ENCODE results near the gene NFASC. TPM values are rescaled to one million over a fixed set of nuclear protein-coding genes. Genes with fewer than 3 reads are reported as not detected.

NFASC gene
- total RNA-seq, 1 experiment from 2014 or later = 23.6 TPM

- H3K4me3 ChIP-seq (ENCODE audit: insufficient read depth, low read depth, low read length) = no peak overlapping the region
Measured at GRCh38 chr1:205030241-205030640, 159.6 kb downstream of the NFASC start.

GRCh38 chr1:205030896-205031295 lies 160.2 kb downstream of the NFASC start:
- Histone ChIP-seq H3K27me3 (ENCODE audit: control insufficient read depth, insufficient read depth, low read length) (peaks cover 4% of the 10 kb centered on the region; the same call in 1 of the 2 replicates), H3K4me3 (ENCODE audit: insufficient read depth, low read depth, low read length) (no peak overlapping the region), H3K36me3 (replicated peaks; ENCODE audit: control insufficient read depth, insufficient read depth, low read length) (no peaks in the 10 kb centered on the region)
- DNase-seq = peak; percentile 74

More at GRCh38 chr1:205030241-205030640, 159.6 kb downstream of the NFASC start:
- Histone ChIP-seq H3K27me3 (ENCODE audit: control insufficient read depth, insufficient read depth, low read length) (peaks cover 4% of the 10 kb centered on the region; the same call in 1 of the 2 replicates), H3K36me3 (replicated peaks; ENCODE audit: control insufficient read depth, insufficient read depth, low read length) (no peaks in the 10 kb centered on the region)
- DNase-seq = no peak

- no peak for DNase-seq
- Histone ChIP-seq H3K27me3 (ENCODE audit: control insufficient read depth, insufficient read depth, low read length) (peaks cover 2% of the 10 kb centered on the region; the same call in 1 of the 2 replicates), H3K36me3 (replicated peaks; ENCODE audit: control insufficient read depth, insufficient read depth, low read length) (no peaks in the 10 kb centered on the region), H3K4me3 (ENCODE audit: insufficient read depth, low read depth, low read length) (no peak overlapping the region)
Measured at GRCh38 chr1:205032508-205032907, 161.8 kb downstream of the NFASC start.

- H3K27me3 ChIP-seq (ENCODE audit: control insufficient read depth, insufficient read depth, low read length) = peaks cover 6% of the 10 kb centered on the region
- no peak for DNase-seq
Measured at GRCh38 chr1:205037539-205037938, 166.9 kb downstream of the NFASC start.

GRCh38 chr1:205038132-205038786 lies 167.6 kb downstream of the NFASC start:
- Histone ChIP-seq H3K27me3 (ENCODE audit: control insufficient read depth, insufficient read depth, low read length) (peaks cover 7% of the 10 kb centered on the region), H3K4me3 (ENCODE audit: insufficient read depth, low read depth, low read length) (no peak overlapping the region), H3K36me3 (replicated peaks; ENCODE audit: control insufficient read depth, insufficient read depth, low read length) (no peaks in the 10 kb centered on the region)
- no peak for DNase-seq

More at GRCh38 chr1:205037539-205037938, 166.9 kb downstream of the NFASC start:
- no peaks in the 10 kb centered on the region for H3K36me3 ChIP-seq (replicated peaks; ENCODE audit: control insufficient read depth, insufficient read depth, low read length)
- H3K4me3 ChIP-seq (ENCODE audit: insufficient read depth, low read depth, low read length) = no peak overlapping the region

GRCh38 chr1:205041001-205041715 lies 170.5 kb downstream of the NFASC start:
- DNase-seq = no peak
- Histone ChIP-seq H3K4me3 (ENCODE audit: insufficient read depth, low read depth, low read length) (no peak overlapping the region), H3K27me3 (ENCODE audit: control insufficient read depth, insufficient read depth, low read length) (peaks cover 16% of the 10 kb centered on the region), H3K36me3 (replicated peaks; ENCODE audit: control insufficient read depth, insufficient read depth, low read length) (no peaks in the 10 kb centered on the region)

GRCh38 chr1:205041998-205042910 lies 171.6 kb downstream of the NFASC start:
- peaks cover 16% of the 10 kb centered on the region for H3K27me3 ChIP-seq (ENCODE audit: control insufficient read depth, insufficient read depth, low read length)
- H3K36me3 ChIP-seq (replicated peaks; ENCODE audit: control insufficient read depth, insufficient read depth, low read length) = no peaks in the 10 kb centered on the region
- H3K4me3 ChIP-seq (ENCODE audit: insufficient read depth, low read depth, low read length) = no peak overlapping the region
- DNase-seq = no peak

- DNase-seq = peak; percentile 89
- H3K36me3 ChIP-seq (replicated peaks; ENCODE audit: control insufficient read depth, insufficient read depth, low read length) = no peaks in the 10 kb centered on the region
- H3K27me3 ChIP-seq (ENCODE audit: control insufficient read depth, insufficient read depth, low read length) = peaks cover 16% of the 10 kb centered on the region
- peak within 1 kb of the TSS; percentile 16; the same call in 1 of the 2 replicates for H3K4me3 ChIP-seq (ENCODE audit: insufficient read depth, low read depth, low read length)
Measured at GRCh38 chr1:205042911-205043806, 172.5 kb downstream of the NFASC start, which contains the start of gene CNTN2. CNTN2 (plus strand) TSS chr1:205043212; CDS start chr1:205053186, 9,974 bp downstream.

GRCh38 chr1:205043866-205044265 lies 173.2 kb downstream of the NFASC start:
- DNase-seq = peak; percentile 86
- Histone ChIP-seq H3K4me3 (ENCODE audit: insufficient read depth, low read depth, low read length) (no peak overlapping the region), H3K36me3 (replicated peaks; ENCODE audit: control insufficient read depth, insufficient read depth, low read length) (no peaks in the 10 kb centered on the region), H3K27me3 (ENCODE audit: control insufficient read depth, insufficient read depth, low read length) (peaks cover 16% of the 10 kb centered on the region)

GRCh38 chr1:205044741-205045140 lies 174.1 kb downstream of the NFASC start:
- Histone ChIP-seq H3K27me3 (ENCODE audit: control insufficient read depth, insufficient read depth, low read length) (peaks cover 16% of the 10 kb centered on the region), H3K4me3 (ENCODE audit: insufficient read depth, low read depth, low read length) (no peak overlapping the region), H3K36me3 (replicated peaks; ENCODE audit: control insufficient read depth, insufficient read depth, low read length) (no peaks in the 10 kb centered on the region)
- peak; percentile 72 for DNase-seq

GRCh38 chr1:205045146-205045545 lies 174.5 kb downstream of the NFASC start:
- DNase-seq = no peak
- Histone ChIP-seq H3K4me3 (ENCODE audit: insufficient read depth, low read depth, low read length) (no peak overlapping the region), H3K36me3 (replicated peaks; ENCODE audit: control insufficient read depth, insufficient read depth, low read length) (no peaks in the 10 kb centered on the region), H3K27me3 (ENCODE audit: control insufficient read depth, insufficient read depth, low read length) (peaks cover 16% of the 10 kb centered on the region)

GRCh38 chr1:205046870-205047269 lies 176.2 kb downstream of the NFASC start:
- DNase-seq = peak; percentile 67
- no peaks in the 10 kb centered on the region for H3K36me3 ChIP-seq (replicated peaks; ENCODE audit: control insufficient read depth, insufficient read depth, low read length)
- H3K4me3 ChIP-seq (ENCODE audit: insufficient read depth, low read depth, low read length) = no peak overlapping the region
- H3K27me3 ChIP-seq (ENCODE audit: control insufficient read depth, insufficient read depth, low read length) = peaks cover 14% of the 10 kb centered on the region

- Histone ChIP-seq H3K4me3 (ENCODE audit: insufficient read depth, low read depth, low read length) (no peak overlapping the region), H3K27me3 (ENCODE audit: control insufficient read depth, insufficient read depth, low read length) (peaks cover 9% of the 10 kb centered on the region), H3K36me3 (replicated peaks; ENCODE audit: control insufficient read depth, insufficient read depth, low read length) (no peaks in the 10 kb centered on the region)
- DNase-seq = no peak
Measured at GRCh38 chr1:205047764-205048231, 177.1 kb downstream of the NFASC start.
